HEK293 (cell line): ENCODE measurements around the gene ANXA3.

ENCODE experiments used
- CTCF ChIP-seq: fragments of 450-650 bp; formaldehyde crosslinking; IDR thresholded peaks from 2 replicates; pipeline ENCODE4 v1.5.1; 2016; ENCODE audit warnings: missing biosample characterization, missing genetic modification characterization
- SP2 ChIP-seq: fragments of 450-650 bp; formaldehyde crosslinking; IDR thresholded peaks from 2 replicates; pipeline ENCODE4 v1.5.1; 2016; ENCODE audit warnings: missing biosample characterization, missing genetic modification characterization
- TSHZ1 ChIP-seq: fragments of 450-650 bp; formaldehyde crosslinking; IDR thresholded peaks from 2 replicates; pipeline ENCODE4 v1.5.1; 2016; ENCODE audit warnings: missing biosample characterization, missing genetic modification characterization, borderline replicate concordance
- YY2 ChIP-seq: fragments of 450-650 bp; formaldehyde crosslinking; IDR thresholded peaks from 2 replicates; pipeline ENCODE4 v1.5.1; 2016; ENCODE audit warnings: missing biosample characterization, missing genetic modification characterization
- ZFP3 ChIP-seq: fragments of 450-650 bp; formaldehyde crosslinking; IDR thresholded peaks from 2 replicates; pipeline ENCODE4 v1.5.1; 2016; ENCODE audit warnings: low read depth, missing biosample characterization, missing genetic modification characterization
- ZNF140 ChIP-seq: fragments of 450-650 bp; formaldehyde crosslinking; IDR thresholded peaks from 2 replicates; pipeline ENCODE4 v1.5.1; 2016; ENCODE audit warnings: missing biosample characterization, missing genetic modification characterization
- ZNF266 ChIP-seq: fragments of 450-650 bp; formaldehyde crosslinking; IDR thresholded peaks from 2 replicates; pipeline ENCODE4 v1.5.1; 2016; ENCODE audit warnings: missing biosample characterization, missing genetic modification characterization, low read depth
- ZNF391 ChIP-seq: fragments of 450-650 bp; formaldehyde crosslinking; IDR thresholded peaks from 2 replicates; pipeline ENCODE4 v1.5.1; 2016; ENCODE audit warnings: low read depth, missing biosample characterization, missing genetic modification characterization, borderline replicate concordance
- TF ChIP-seq, protein P1 (sequence below): fragments of 450-650 bp; formaldehyde crosslinking; IDR thresholded peaks from 2 replicates; pipeline ENCODE4 v1.5.1; 2016; ENCODE audit warnings: missing biosample characterization, missing genetic modification characterization

DNA sequence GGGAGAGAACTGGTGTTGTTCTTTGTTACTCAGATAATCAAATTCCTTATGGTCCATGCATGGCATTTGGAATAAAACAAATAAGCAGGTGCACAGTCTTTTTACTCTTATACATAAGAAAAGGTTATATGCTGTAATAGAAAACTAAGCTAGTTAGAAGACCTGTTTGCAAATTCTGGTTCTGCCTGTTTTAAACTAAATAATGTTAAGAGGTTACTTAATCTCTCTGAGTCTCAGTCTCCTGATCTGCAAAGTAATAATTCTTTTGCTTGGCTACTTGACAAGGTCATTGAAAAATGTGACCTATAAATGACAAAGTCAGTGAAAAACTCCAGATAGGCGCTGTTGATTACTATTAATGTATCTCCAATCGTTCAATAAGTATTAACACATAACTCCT, 42.5 kb upstream of the ANXA3 start:
- TF ChIP-seq ZNF140 (tag by site-specific recombination) (no peak), CTCF (tag by site-specific recombination) (no peak), ZNF266 (tag by site-specific recombination) (no peak), YY2 (tag by site-specific recombination) (no peak), SP2 (no peak), ZFP3 (tag by site-specific recombination) (no peak), ZNF391 (tag by site-specific recombination) (no peak), TSHZ1 (tag by site-specific recombination) (no peak)
- TF ChIP-seq, protein P1, sequence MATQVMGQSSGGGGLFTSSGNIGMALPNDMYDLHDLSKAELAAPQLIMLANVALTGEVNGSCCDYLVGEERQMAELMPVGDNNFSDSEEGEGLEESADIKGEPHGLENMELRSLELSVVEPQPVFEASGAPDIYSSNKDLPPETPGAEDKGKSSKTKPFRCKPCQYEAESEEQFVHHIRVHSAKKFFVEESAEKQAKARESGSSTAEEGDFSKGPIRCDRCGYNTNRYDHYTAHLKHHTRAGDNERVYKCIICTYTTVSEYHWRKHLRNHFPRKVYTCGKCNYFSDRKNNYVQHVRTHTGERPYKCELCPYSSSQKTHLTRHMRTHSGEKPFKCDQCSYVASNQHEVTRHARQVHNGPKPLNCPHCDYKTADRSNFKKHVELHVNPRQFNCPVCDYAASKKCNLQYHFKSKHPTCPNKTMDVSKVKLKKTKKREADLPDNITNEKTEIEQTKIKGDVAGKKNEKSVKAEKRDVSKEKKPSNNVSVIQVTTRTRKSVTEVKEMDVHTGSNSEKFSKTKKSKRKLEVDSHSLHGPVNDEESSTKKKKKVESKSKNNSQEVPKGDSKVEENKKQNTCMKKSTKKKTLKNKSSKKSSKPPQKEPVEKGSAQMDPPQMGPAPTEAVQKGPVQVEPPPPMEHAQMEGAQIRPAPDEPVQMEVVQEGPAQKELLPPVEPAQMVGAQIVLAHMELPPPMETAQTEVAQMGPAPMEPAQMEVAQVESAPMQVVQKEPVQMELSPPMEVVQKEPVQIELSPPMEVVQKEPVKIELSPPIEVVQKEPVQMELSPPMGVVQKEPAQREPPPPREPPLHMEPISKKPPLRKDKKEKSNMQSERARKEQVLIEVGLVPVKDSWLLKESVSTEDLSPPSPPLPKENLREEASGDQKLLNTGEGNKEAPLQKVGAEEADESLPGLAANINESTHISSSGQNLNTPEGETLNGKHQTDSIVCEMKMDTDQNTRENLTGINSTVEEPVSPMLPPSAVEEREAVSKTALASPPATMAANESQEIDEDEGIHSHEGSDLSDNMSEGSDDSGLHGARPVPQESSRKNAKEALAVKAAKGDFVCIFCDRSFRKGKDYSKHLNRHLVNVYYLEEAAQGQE (tag by site-specific recombination): no peak
